ENCODE results near the gene LAMP1. TPM values are rescaled to one million over a fixed set of nuclear protein-coding genes. Genes with fewer than 3 reads are reported as not detected.
"Not testable (repeated sequence)": the region's sequence is repeated elsewhere in the genome, so short reads cannot be mapped to it uniquely, and the experiment has no call there.

LAMP1 gene
- total RNA-seq, 1 donor from 2014 or later = 192 TPM

DNA sequence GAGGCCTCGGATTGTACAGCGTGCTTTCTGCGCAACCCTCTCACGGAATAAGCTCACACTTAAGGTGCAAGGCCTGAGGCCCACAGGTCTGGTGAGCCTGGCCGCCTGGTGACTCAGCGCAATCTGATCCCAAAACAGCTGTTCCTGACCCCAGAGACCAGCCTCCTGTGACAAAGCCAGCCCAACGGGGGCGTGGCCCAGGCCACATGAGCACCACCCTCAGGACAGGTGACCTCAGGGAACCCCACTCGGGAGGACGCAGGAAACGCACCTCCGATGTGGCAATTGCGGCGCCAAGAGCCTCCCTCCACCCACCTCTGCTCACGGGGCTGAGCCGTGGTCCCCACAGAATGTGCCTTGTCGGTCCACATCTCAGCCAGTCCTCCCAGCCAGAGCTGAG, 40.5 kb downstream of the LAMP1 start:
- H3K4me3 ChIP-seq (ENCODE audit: low read depth, low read length) = no peak overlapping the region
- TF ChIP-seq, protein P1, sequence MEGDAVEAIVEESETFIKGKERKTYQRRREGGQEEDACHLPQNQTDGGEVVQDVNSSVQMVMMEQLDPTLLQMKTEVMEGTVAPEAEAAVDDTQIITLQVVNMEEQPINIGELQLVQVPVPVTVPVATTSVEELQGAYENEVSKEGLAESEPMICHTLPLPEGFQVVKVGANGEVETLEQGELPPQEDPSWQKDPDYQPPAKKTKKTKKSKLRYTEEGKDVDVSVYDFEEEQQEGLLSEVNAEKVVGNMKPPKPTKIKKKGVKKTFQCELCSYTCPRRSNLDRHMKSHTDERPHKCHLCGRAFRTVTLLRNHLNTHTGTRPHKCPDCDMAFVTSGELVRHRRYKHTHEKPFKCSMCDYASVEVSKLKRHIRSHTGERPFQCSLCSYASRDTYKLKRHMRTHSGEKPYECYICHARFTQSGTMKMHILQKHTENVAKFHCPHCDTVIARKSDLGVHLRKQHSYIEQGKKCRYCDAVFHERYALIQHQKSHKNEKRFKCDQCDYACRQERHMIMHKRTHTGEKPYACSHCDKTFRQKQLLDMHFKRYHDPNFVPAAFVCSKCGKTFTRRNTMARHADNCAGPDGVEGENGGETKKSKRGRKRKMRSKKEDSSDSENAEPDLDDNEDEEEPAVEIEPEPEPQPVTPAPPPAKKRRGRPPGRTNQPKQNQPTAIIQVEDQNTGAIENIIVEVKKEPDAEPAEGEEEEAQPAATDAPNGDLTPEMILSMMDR (conservative IDR thresholded peaks at IDR 0.05; ENCODE audit: low read depth, low read length) = no peak
- no peak for DNase-seq (ENCODE audit: low read depth)

DNA sequence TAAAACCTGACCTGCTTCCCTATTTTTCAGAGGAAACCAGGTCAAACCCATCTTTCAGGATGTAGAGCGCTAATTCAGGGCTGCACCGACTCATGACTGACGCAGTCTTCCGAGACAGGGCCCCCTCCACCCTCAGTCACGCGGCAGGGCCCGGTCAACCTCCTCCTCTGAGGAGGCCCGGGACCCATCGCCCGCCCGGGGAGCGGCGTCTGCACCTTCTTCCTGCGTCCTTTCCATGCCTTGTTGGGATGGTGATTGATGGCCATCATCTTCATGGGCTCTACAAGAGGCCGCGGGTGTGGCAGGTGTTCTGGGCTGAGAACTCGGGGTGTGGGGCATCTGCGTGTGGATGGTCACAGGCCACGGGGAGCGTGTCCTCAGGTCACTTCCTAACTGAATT, 40.9 kb downstream of the LAMP1 start:
- no peak overlapping the region for H3K4me3 ChIP-seq (ENCODE audit: low read depth, low read length)
- TF ChIP-seq, protein P1 (conservative IDR thresholded peaks at IDR 0.05; ENCODE audit: low read depth, low read length) = no peak
- DNase-seq (ENCODE audit: low read depth) = no peak

DNA sequence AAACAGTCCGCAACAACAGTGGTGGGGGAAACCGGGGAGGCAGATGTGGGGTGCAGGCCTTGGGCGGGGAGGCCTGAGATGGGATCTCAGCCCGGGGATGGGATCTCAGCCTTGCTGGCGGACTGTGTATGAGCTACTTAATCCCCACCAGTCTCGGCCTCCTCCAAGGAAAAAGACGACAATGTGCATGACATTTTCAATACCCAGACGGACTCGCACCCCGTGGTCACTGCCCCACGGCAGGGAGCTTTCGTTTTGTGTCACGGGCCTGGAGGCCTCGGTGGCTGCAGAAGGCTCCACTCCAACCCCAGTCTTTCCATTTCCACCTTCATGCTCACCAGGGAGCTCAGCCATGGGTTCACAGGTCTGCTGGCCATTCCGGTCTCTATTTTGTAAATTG, 41.4 kb downstream of the LAMP1 start:
- no peak overlapping the region for H3K4me3 ChIP-seq (ENCODE audit: low read depth, low read length)
- TF ChIP-seq, protein P1 (conservative IDR thresholded peaks at IDR 0.05; ENCODE audit: low read depth, low read length) = no peak
- no peak for DNase-seq (ENCODE audit: low read depth)

DNA sequence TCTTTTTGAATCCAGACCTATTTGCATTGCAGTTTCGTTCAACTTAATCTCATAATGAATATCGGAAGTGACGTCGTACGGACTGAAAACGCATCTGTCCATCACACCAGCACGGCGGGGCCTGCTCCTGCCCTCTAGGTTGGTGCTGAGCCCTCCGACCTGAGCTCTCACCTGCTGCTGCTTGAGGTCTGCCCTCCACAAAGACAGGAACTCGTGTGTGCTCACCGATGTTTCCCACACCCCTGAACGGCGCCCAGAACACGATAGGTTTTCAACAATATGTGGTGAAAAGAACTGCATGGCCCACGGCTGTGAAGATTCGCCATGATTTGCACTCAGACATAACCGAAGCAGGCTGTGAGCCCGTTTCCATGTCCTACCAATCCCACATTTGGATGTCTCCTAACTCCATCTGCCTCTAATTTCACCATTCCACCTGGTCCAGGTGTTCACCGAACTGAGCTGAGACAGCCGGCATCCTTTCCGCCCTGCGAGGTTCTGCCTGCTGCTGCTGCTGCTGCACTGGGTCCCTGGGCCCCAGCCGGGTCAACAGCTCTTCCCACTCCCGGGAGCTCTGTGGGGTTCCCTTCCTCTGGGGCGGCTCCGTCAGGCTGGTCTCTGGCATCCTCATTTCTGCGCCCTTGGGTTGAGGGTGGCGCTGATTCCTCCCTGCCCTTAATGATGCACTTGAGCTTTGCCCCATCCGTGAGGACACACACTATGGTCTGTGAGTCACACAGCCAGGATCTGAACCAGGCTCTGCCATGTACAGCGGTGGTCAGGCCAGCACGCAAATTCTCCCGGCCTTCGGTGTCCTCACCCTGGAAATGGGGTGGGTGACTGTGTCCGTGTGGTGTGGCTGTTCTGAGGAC, 46.0 kb downstream of the LAMP1 start:
- TF ChIP-seq, protein P1 (conservative IDR thresholded peaks at IDR 0.05; ENCODE audit: low read depth, low read length) = no peak
- DNase-seq (ENCODE audit: low read depth) = no peak
- H3K4me3 ChIP-seq (ENCODE audit: low read depth, low read length) = no peak overlapping the region

DNA sequence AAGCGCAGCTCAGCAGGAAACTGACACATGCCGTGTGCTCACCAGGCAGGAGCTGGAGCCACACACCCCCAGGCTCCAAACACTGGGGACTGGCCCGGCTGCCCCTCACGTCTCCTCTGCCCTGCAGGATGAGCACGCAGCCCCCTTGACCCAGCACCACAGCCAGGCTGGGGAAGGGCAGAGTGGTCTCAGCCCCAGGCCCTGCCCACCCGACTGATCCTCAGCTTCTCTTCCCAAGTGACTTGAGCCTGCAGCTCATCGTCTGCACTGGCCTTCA, 46.6 kb downstream of the LAMP1 start:
- no peak for DNase-seq (ENCODE audit: low read depth)
- H3K4me3 ChIP-seq (ENCODE audit: low read depth, low read length) = no peak overlapping the region
- TF ChIP-seq, protein P1 (conservative IDR thresholded peaks at IDR 0.05; ENCODE audit: low read depth, low read length) = no peak

DNA sequence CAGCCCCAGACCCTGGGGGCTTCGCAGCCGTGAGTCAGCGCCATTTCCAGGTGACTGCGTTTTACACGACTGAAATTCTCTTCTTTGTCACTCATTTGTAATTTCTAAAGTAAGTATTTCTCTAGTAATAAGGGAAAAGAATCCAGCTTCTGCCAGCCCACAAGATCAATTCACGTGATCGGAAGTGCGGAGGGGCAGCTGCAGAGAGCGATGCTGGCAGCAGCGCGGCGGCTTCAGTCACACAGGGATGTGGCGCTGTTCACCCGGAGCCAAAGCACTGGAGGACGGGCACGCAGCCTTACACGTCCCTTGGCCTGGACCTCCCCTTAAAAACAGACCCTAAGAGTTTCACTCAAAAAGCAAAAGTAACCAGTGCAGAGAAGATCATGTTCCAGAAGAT, 48.4 kb downstream of the LAMP1 start:
- no peak overlapping the region for H3K4me3 ChIP-seq (ENCODE audit: low read depth, low read length)
- TF ChIP-seq, protein P1 (conservative IDR thresholded peaks at IDR 0.05; ENCODE audit: low read depth, low read length) = no peak
- no peak for DNase-seq (ENCODE audit: low read depth)

DNA sequence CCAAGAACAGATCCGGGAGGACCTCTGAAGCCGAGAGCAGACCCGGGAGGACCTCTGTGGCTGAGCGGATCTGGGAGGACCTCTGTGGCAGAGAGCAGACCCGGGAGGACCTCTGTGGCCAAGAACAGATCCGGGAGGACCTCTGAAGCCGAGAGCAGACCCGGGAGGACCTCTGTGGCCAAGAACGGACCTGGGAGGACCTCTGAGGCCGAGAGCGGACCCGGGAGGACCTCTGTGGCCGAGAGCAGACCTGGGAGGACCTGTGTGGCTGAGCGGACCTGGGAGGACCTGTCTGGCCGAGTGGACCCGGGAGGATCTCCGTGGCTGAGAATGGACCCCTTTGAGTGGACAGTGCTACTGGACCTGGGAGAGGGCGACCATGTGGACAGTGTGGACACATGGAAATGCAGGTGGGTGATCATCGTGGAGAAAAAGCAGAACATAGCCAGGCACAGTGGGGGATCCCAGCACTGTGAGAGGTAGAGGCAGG, 50.7 kb downstream of the LAMP1 start:
- not testable (repeated sequence) for H3K4me3 ChIP-seq (ENCODE audit: low read depth, low read length); DNase-seq (ENCODE audit: low read depth)
